Measurements from ENCODE around the gene UCK1.

UCK1 gene

DNA sequence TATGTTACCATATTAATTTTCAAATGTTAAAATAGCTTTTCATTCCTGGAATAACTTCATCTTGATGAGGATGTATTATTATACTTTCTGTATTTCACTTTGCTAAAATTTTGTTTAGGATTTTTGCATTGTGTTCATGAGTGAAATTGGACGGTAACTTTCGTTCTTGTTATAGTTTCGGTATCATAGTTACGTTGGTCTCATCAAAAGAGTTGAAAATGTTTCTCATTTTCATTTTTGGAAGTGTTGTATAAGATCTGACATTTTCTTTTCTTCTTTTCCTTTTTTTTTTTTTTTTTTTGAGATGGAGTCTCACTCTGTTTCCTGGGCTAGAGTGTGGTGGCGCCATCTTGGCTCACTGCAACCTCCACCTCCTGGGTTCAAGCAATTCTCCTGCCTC lies 34.3 kb upstream of the UCK1 start:
- H3K4me3 ChIP-seq (ENCODE audit: low read depth, low read length) = no peak overlapping the region
- DNase-seq (ENCODE audit: low read depth) = no peak
- no peak for TF ChIP-seq POLR2A (IDR thresholded peaks at IDR 0.05; ENCODE audit: extremely low read depth, insufficient read length)
- TF ChIP-seq, protein P1, sequence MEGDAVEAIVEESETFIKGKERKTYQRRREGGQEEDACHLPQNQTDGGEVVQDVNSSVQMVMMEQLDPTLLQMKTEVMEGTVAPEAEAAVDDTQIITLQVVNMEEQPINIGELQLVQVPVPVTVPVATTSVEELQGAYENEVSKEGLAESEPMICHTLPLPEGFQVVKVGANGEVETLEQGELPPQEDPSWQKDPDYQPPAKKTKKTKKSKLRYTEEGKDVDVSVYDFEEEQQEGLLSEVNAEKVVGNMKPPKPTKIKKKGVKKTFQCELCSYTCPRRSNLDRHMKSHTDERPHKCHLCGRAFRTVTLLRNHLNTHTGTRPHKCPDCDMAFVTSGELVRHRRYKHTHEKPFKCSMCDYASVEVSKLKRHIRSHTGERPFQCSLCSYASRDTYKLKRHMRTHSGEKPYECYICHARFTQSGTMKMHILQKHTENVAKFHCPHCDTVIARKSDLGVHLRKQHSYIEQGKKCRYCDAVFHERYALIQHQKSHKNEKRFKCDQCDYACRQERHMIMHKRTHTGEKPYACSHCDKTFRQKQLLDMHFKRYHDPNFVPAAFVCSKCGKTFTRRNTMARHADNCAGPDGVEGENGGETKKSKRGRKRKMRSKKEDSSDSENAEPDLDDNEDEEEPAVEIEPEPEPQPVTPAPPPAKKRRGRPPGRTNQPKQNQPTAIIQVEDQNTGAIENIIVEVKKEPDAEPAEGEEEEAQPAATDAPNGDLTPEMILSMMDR (IDR thresholded peaks at IDR 0.05; ENCODE audit: low read depth, low read length) = no peak
- no peak for TF ChIP-seq MYC (IDR thresholded peaks at IDR 0.05; ENCODE audit: low read depth, low read length)
- TF ChIP-seq, protein P2, sequence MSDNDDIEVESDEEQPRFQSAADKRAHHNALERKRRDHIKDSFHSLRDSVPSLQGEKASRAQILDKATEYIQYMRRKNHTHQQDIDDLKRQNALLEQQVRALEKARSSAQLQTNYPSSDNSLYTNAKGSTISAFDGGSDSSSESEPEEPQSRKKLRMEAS (IDR thresholded peaks at IDR 0.05; ENCODE audit: low read depth, low read length) = no peak

DNA sequence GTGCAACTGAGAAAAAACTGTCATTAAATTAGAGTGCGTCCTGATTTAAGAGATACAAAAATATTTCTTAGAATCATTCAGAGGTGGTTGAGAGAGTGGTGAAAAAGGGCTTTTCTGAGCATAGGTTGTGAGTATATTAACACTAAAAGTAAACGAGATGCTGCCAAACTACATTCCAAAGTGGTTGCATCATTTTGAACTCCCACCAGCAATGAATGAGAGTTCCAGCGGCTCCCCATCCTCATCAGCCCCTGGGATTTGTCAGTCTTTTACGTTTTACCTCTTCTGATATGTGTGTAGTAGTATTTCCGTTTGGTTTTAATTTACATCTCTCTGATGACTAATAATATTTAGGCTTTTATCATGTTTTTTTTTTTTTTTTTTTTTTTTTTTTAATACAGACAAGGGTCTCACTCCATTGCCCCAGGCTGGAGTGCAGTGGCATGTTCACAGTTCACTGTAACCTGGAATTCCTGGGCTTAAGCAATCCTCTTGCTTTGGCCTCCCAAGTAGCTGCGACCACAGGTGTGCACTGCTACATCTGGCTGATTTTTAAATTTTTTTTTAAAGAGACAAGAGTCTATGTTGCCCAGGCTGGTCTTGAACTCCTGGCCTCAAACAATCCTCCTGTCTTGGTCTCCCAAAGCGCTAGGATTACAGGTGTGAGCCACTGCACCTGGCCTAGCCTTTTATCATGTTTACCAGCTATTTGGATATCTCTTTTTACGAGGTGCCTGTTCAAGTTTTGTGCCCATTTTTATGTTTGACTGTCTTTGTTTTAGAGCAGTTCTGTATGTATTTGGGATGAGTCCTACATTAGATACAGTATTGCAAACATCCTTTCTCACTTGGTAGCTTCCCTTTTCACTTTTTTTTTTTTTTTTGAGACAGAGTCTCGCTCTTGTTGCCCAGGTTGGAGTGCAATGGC lies 31.2 kb upstream of the UCK1 start:
- TF ChIP-seq, protein P1 (IDR thresholded peaks at IDR 0.05; ENCODE audit: low read depth, low read length) = no peak
- H3K4me3 ChIP-seq (ENCODE audit: low read depth, low read length) = no peak overlapping the region
- no peak for DNase-seq (ENCODE audit: low read depth)

DNA sequence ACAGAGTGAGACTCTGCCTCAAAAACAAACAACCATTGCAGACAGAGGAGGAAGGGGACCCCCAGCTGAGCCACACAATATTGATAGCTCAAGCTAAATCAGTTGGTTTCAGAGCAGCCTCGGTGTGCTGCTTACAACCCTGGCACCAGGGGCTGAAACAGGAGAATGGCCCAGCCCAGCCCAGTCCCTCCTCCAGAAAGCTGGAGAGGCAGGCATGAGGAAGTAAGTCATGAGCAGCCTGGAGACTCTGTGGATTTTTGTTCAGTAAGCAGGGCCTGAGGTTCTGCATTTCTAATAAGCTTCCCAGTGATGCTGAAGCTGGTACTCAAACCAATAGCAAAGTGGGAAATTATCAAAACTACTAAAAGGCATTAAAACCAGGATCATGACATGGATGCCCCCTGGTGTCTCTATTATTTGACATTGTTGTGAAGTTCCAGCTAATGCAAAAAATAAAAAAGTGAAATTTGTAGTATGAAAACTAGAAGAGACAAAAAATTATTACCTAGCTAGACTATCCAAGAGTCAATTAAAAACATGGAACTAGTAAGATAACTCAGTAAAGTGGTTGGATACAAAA lies 28.4 kb upstream of the UCK1 start:
- no peak for DNase-seq (ENCODE audit: low read depth)
- no peak overlapping the region for H3K4me3 ChIP-seq (ENCODE audit: low read depth, low read length)
- TF ChIP-seq POLR2A (IDR thresholded peaks at IDR 0.05; ENCODE audit: extremely low read depth, insufficient read length) (no peak), MYC (IDR thresholded peaks at IDR 0.05; ENCODE audit: low read depth, low read length) (no peak)
- TF ChIP-seq, protein P1 (IDR thresholded peaks at IDR 0.05; ENCODE audit: low read depth, low read length) = no peak
- TF ChIP-seq, protein P2 (IDR thresholded peaks at IDR 0.05; ENCODE audit: low read depth, low read length) = no peak

DNA sequence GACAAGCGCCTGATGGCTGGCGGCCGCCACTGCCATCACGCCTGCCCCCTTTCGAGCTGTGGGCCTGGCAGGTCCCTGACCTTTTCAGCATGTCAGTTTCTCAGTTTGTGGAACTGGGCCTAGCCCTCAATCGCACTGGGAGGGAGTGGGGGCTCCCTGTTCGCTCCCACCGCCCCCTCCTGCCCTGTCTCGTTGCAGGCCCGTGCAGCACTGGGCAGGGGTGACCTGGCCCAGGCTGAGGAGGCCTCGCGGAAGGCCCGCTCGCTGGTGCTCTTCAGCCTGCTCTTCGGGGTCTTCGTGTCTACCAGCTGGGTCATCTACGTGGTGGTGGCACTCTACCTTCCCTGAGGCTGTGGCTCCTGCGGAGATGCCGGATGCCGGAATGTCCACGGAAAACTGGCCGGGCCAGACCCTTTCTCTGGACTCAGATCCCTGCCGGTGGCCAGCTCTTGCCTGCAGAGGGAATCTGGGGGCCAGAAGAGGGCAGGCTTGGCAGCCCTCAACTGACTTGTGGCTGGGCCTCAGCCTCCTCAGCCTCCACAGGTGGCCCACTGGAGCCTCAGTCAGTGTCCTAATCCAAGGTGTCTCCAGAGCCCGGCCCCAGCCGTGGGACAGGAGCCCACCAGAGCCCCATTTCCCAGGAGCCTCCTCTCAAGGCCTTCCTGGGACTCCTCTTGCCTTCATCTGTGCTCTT lies 26.9 kb upstream of the UCK1 start:
- H3K4me3 ChIP-seq (ENCODE audit: low read depth, low read length) = no peak overlapping the region
- no peak for TF ChIP-seq MYC (IDR thresholded peaks at IDR 0.05; ENCODE audit: low read depth, low read length)
- no peak for DNase-seq (ENCODE audit: low read depth)

DNA sequence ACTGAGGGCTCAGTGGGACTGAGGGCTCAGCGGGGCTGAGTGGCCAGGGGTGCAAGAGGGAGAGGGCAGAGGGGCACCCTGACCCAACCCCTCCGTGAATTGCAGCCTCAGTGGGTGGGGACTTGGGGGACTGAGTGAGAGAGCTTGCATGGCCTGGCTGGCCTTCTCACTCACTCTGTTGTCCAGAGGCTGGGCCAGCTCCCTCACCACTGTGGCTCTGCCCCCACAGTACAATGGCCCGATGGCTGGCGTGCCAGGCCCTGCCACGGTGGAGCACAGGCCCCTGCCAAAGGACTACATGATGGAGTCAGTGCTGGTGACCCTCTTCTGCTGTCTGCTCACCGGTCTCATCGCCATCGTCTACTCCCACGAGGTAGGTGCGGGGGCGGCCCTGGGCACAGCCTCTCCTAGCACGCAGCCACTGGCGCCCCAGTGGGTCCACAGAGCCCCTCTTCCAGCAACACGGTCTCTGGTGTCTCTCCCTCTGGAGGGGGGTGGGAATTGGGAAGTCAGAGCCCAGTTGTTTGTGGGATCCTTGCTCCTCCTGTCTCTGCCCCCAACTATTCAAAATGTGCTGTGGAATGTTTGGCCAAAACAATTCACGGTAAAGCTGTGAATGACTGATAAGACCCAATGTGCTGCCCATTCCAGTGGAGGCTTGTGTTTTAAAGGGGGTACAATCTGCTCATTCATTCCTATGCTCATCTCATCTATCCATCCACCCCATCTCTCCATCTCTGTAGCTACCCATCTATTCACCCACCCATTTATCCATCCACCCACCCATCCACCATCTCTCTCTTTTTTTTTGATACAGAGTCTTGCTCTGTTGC lies 25.0 kb upstream of the UCK1 start:
- no peak overlapping the region for H3K4me3 ChIP-seq (ENCODE audit: low read depth, low read length)
- TF ChIP-seq, protein P2 (IDR thresholded peaks at IDR 0.05; ENCODE audit: low read depth, low read length) = no peak
- TF ChIP-seq POLR2A (IDR thresholded peaks at IDR 0.05; ENCODE audit: extremely low read depth, insufficient read length) (no peak), MYC (IDR thresholded peaks at IDR 0.05; ENCODE audit: low read depth, low read length) (no peak)
- TF ChIP-seq, protein P1 (IDR thresholded peaks at IDR 0.05; ENCODE audit: low read depth, low read length) = no peak
- no peak for DNase-seq (ENCODE audit: low read depth)
